Stimulated activated memory B cell treated with anti-CD40 and anti-IgM and Interleukin-4, amounts not matched to agents 10 μg/mL and 1 μg/mL and 100 μg/mL, for 72 hours (primary cell): ENCODE data around the gene ASH1L.
"Not testable (repeated sequence)": the region's sequence is repeated elsewhere in the genome, so short reads cannot be mapped to it uniquely, and the experiment has no call there.

Experiments
- ATAC-seq: fragments of 150-1000 bp; cut with Tn5 transposase; 2 replicates; pipeline ENCODE4 v1.10.0; 2021
- H3K27ac Mint-ChIP-seq: one replicate; pipeline ENCODE4 v1.8.0; 2022; ENCODE audit warnings: mild to moderate bottlenecking, mixed read lengths
- H3K27me3 Mint-ChIP-seq: one replicate; pipeline ENCODE4 v1.8.0; 2022; ENCODE audit warnings: mixed read lengths
- H3K36me3 Mint-ChIP-seq: one replicate; pipeline ENCODE4 v1.8.0; 2022; ENCODE audit warnings: mixed read lengths
- H3K4me1 Mint-ChIP-seq: one replicate; pipeline ENCODE4 v1.8.0; 2022; ENCODE audit warnings: mixed read lengths
- H3K4me3 Mint-ChIP-seq: one replicate; pipeline ENCODE4 v1.8.0; 2022; ENCODE audit warnings: mild to moderate bottlenecking, moderate library complexity, mixed read lengths
- H3K9me3 Mint-ChIP-seq: one replicate; pipeline ENCODE4 v1.8.0; 2022; ENCODE audit warnings: mixed read lengths

Gene ASH1L

DNA sequence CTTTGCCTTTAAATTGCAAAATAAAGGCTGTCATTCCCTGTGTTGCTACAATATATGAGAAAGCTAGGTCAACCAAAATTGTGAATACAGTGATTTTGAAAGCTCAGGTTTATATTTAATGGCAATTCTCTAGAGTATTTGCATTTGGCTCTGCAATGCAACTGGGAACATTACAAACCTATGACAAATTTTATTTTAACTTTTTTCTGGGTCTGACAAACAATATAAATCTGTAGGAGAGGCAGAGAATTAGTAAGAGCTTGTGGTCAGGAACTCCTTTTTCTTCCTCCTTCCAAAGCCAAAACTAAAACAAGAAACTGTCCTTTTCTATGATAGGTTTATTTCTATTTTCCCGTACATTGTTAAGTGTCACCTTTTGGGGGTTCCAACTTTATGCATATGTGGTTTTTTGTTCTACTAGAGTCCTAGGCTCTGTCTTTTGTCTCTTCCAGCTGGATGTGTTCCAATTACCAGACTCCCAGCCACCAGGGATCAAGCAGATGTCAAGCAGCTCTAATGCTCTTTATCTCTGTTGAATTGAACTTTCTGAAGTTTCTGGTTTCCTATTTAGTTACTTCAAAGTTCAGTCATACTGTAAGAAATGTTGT lies 106.9 kb downstream of the ASH1L start:
- Mint-ChIP-seq H3K27ac (no peak overlapping the region), H3K4me1 (no peaks in the 10 kb centered on the region), H3K36me3 (peaks cover 22% of the 10 kb centered on the region), H3K27me3 (no peaks in the 10 kb centered on the region), H3K4me3 (no peak overlapping the region), H3K9me3 (no peaks in the 10 kb centered on the region)
- no peak for ATAC-seq

DNA sequence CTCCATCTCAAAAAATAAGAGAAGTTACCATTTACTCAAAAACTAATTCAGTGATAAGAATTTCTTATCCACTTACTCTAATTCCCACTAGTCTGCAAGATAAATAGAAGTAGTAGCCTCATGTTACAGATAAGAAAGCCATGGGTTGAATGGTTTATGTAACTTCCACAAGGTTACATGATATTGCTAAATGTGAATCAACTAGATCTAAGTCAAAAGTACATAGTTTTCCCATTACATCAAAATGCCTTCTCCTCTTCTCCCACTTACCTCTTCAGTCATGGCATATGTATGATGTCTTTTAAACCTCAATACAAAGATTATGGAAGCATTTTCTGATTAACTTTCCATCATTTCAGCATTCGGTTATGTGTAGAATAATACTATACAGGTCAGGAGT lies 108.5 kb downstream of the ASH1L start:
- no peak for ATAC-seq
- Mint-ChIP-seq H3K27ac (no peak overlapping the region), H3K9me3 (no peaks in the 10 kb centered on the region), H3K4me1 (no peaks in the 10 kb centered on the region), H3K27me3 (no peaks in the 10 kb centered on the region), H3K36me3 (peaks cover 26% of the 10 kb centered on the region), H3K4me3 (no peak overlapping the region)

GRCh38 chr1:155453141-155453540 lies 109.5 kb downstream of the ASH1L start:
- no peak for ATAC-seq
- Mint-ChIP-seq H3K27ac (no peak overlapping the region), H3K27me3 (no peaks in the 10 kb centered on the region), H3K4me3 (no peak overlapping the region), H3K4me1 (no peaks in the 10 kb centered on the region), H3K9me3 (no peaks in the 10 kb centered on the region), H3K36me3 (peaks cover 34% of the 10 kb centered on the region)

DNA sequence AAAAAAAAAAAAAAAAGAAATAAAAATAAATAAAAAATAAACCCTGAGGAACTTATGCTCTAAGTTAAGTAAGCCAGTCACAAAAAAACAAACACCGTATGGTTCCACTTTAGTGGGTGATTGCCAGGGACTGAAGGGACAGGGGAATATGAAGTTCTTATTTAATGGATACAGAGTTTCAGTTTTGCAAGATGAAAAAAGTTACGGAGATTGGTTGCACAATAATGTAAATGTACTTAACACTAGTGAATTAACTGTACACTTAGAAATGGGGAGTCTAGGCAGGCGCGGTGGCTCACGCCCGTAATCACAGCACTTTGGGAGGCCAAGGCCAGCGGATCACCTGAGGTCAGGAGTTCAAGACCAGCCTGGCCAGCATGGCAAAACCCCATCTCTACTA lies 111.4 kb downstream of the ASH1L start:
- no peak overlapping the region for H3K27ac Mint-ChIP-seq
- H3K36me3 Mint-ChIP-seq, result peaks cover 33% of the 10 kb centered on the region
- no peak for ATAC-seq
- H3K9me3 Mint-ChIP-seq, result no peaks in the 10 kb centered on the region
- H3K4me1 Mint-ChIP-seq, result no peaks in the 10 kb centered on the region
- no peak overlapping the region for H3K4me3 Mint-ChIP-seq
- no peaks in the 10 kb centered on the region for H3K27me3 Mint-ChIP-seq

DNA sequence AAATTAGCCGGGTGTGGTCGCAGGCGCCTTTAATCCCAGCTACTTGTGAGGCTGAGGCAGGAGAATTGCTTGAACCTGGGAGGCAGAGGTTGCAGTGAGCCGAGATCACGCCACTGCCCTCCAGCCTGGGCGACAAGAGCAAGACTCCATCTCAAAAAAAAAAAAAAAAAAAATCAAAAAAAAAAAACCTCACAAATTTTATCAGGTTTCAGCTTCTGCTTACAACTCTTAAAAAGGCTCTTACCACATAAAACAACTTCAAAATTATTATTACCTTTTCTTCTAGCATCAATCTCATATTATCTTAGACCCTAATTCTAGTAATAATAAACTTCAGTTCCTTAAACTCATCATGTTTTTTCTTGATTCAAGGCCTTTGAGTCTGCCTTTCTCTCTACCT lies 120.2 kb downstream of the ASH1L start:
- H3K27ac Mint-ChIP-seq, result peak overlapping the region; percentile 30

GRCh38 chr1:155437405-155437804 lies 125.2 kb downstream of the ASH1L start:
- peaks cover 31% of the 10 kb centered on the region for H3K36me3 Mint-ChIP-seq
- H3K4me1 Mint-ChIP-seq, result peaks cover 7% of the 10 kb centered on the region
- ATAC-seq, result no peak
- no peaks in the 10 kb centered on the region for H3K27me3 Mint-ChIP-seq
- H3K27ac Mint-ChIP-seq, result no peak overlapping the region
- H3K4me3 Mint-ChIP-seq, result no peak overlapping the region
- no peaks in the 10 kb centered on the region for H3K9me3 Mint-ChIP-seq

More for the DNA sequence above, 120.2 kb downstream of the ASH1L start:
- not testable (repeated sequence) for H3K4me3 Mint-ChIP-seq, ATAC-seq, H3K9me3 Mint-ChIP-seq, H3K27me3 Mint-ChIP-seq, H3K4me1 Mint-ChIP-seq
- H3K36me3 Mint-ChIP-seq, result peaks cover 25% of the 10 kb centered on the region

GRCh38 chr1:155433831-155434389 lies 128.7 kb downstream of the ASH1L start:
- Mint-ChIP-seq H3K27ac (peak overlapping the region; percentile 43), H3K36me3 (peaks cover 37% of the 10 kb centered on the region)
- H3K4me3 Mint-ChIP-seq, H3K27me3 Mint-ChIP-seq, H3K4me1 Mint-ChIP-seq, H3K9me3 Mint-ChIP-seq: not testable (repeated sequence)
- ATAC-seq, result peak; percentile 67

GRCh38 chr1:155433128-155433830 lies 129.3 kb downstream of the ASH1L start:
- not testable (repeated sequence) for H3K4me3 Mint-ChIP-seq, H3K9me3 Mint-ChIP-seq, H3K27me3 Mint-ChIP-seq, ATAC-seq, H3K27ac Mint-ChIP-seq, H3K4me1 Mint-ChIP-seq
- H3K36me3 Mint-ChIP-seq, result peaks cover 31% of the 10 kb centered on the region

DNA sequence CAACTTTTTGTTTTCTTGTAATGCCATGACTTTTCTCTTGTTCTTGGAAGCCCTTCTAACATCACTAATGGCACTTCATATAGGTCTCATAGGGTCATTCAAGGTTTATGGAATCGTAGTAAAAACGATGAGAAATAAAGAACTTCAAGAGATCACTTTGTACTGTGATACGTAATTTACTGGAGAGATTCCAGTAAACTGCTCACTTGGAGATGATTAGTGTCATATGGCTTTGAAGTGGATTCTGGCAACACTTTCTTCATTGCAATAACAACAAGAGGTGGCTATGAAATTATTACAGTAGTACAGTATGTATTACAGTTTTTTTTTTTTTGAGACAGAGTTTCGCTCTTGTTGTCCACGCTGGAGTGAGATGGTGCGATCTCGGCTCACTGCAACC lies 138.5 kb downstream of the ASH1L start:
- Mint-ChIP-seq H3K4me1 (no peaks in the 10 kb centered on the region), H3K9me3 (no peaks in the 10 kb centered on the region), H3K27me3 (no peaks in the 10 kb centered on the region), H3K36me3 (no peaks in the 10 kb centered on the region), H3K4me3 (no peak overlapping the region), H3K27ac (no peak overlapping the region)
- ATAC-seq, result no peak

DNA sequence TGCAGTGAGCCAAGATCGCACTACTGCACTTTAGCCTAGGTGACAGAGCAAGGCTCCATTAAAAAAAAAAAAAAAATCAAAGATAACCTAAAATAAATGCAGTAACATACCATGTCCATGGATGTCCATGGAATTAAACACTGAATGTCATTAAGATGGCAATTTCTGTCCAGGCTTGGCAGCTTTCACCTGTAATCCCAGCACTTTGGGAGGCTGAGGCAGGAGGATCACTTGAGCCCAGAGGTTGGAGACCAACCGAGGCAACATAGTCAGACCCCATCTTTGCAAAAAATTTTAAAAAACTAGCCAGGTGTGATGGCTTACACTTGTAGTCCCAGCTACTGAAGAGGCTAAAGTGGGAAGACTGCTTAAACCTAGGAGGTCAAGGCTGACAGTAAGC lies 141.8 kb downstream of the ASH1L start:
- Mint-ChIP-seq H3K27ac (no peak overlapping the region), H3K27me3 (no peaks in the 10 kb centered on the region), H3K4me3 (no peak overlapping the region), H3K9me3 (no peaks in the 10 kb centered on the region), H3K4me1 (peaks cover 4% of the 10 kb centered on the region), H3K36me3 (peaks cover 13% of the 10 kb centered on the region)
- ATAC-seq, result no peak

DNA sequence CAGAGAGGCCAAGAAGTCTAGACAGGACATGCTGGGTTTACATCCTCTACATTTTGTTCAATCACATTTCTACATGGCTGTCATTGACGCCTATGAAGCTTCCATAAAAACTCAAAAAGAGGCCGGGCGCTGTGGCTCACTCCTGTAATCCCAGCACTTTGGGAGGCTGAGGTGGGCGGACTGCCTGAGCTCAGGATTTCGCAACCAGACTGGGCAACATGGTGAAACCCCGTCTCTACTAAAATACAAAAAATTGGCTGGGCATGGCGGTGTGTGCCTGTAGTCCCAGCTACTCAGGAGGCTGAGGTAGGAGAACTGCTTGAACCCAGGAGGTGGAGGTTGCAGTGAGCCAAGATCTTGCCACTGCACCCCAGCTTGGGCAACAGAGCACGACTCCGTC lies 150.8 kb downstream of the ASH1L start:
- not testable (repeated sequence) for H3K4me3 Mint-ChIP-seq, H3K27ac Mint-ChIP-seq, ATAC-seq, H3K9me3 Mint-ChIP-seq, H3K27me3 Mint-ChIP-seq, H3K4me1 Mint-ChIP-seq
- H3K36me3 Mint-ChIP-seq, result peaks cover 40% of the 10 kb centered on the region

DNA sequence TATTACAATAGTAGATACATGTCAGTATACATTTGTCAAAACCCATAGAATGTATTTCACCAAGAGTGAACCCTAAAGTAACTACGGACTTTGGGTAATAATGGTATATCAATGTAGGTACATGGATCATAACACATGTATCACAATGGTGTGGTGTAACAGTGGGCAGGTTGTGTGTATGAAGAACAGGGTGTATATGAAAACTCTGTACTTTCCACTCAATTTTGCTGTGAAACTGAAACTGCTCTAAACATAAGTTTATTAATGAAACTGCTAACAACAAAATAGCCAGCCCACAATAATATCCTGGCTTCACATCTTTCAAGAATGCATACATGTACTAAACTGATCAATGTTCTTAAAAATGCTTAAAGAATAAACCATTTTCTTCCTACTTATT lies 151.7 kb downstream of the ASH1L start:
- H3K27ac Mint-ChIP-seq, result no peak overlapping the region
- ATAC-seq, result no peak
- H3K4me1 Mint-ChIP-seq, result peaks cover 5% of the 10 kb centered on the region
- peaks cover 46% of the 10 kb centered on the region for H3K36me3 Mint-ChIP-seq
- H3K4me3 Mint-ChIP-seq, result no peak overlapping the region
- H3K9me3 Mint-ChIP-seq, result no peaks in the 10 kb centered on the region
- no peaks in the 10 kb centered on the region for H3K27me3 Mint-ChIP-seq

DNA sequence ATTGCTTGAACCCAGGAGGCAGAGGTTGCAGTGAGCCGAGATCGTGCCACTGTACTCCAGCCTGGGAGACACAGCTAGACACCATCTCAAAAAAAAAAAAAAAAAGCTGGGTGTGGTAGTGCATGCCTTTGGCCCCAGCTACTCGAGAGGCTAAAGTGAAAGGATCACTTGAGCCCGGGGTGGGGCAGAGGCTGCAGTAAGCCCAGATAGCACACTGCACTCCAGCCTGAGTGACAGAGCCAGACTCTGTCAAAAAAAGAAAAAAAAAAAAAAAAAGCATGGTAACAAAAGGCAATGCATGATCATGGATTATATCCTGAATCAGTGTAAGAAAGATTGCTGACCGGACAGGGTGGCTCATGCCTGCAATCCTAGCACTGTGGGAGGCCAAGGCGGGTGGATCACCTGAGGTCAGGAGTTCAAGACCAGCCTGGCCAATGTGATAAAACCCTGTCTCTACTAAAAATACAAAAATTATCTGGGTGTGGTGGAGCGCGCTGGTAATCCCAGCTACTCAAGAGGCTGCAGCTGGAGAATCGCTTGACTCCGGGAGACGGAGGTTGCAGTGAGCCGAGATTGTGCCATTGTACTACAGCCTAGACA lies 165.6 kb downstream of the ASH1L start:
- Mint-ChIP-seq H3K27ac (no peak overlapping the region), H3K4me1 (no peaks in the 10 kb centered on the region), H3K36me3 (peaks cover 44% of the 10 kb centered on the region), H3K9me3 (no peaks in the 10 kb centered on the region), H3K27me3 (no peaks in the 10 kb centered on the region), H3K4me3 (no peak overlapping the region)
- ATAC-seq, result no peak

DNA sequence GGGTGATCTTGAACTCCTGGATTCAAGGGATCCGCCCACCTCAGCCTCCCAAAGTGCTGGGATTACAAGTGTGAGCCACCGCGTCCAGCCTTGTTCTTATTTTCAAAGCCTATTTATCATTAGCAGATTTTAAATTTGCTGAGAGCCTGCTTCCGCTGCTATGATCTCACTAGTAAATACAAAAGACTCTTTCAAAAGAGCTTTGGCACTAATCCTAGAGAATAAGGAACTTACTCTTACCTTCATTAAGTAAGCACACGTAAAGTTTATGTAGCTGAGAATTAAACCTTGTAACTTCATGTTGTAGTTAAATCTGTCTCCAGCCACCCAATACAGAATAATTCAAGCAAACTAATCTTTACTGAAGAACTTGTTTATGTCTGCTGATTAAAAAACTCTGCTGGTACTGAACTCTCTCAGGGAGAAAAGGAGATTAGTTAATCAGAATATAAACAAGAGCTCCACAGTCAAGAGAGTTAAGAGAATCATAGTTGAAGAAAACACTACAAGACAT lies 169.6 kb downstream of the ASH1L start:
- ATAC-seq, result no peak
- Mint-ChIP-seq H3K9me3 (no peaks in the 10 kb centered on the region), H3K4me1 (no peaks in the 10 kb centered on the region), H3K27me3 (no peaks in the 10 kb centered on the region), H3K4me3 (no peak overlapping the region), H3K36me3 (peaks cover 45% of the 10 kb centered on the region), H3K27ac (no peak overlapping the region)

DNA sequence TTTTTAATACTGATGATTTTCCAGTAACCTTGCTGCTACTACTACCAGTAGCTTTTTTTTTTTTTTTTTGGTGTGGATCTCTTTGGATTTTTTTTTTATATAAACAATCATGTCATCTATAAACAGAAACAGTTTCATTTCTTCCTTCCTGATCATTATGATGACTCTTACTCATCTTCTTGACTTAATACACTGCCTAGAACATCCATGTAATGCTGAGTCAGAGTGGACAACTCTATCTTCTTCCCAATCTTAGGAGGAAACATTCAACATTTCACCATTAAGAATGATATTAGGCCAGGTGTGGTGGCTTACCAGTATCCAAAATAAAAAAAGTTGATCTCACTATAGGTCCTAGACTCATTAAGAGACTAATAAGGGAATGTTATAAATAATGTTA lies 172.8 kb downstream of the ASH1L start:
- Mint-ChIP-seq H3K36me3 (peaks cover 50% of the 10 kb centered on the region), H3K27ac (no peak overlapping the region), H3K4me3 (no peak overlapping the region), H3K9me3 (peaks cover 2% of the 10 kb centered on the region), H3K4me1 (no peaks in the 10 kb centered on the region), H3K27me3 (no peaks in the 10 kb centered on the region)
- no peak for ATAC-seq

- ATAC-seq, H3K9me3 Mint-ChIP-seq, H3K27me3 Mint-ChIP-seq, H3K4me3 Mint-ChIP-seq, H3K4me1 Mint-ChIP-seq, H3K27ac Mint-ChIP-seq: not testable (repeated sequence)
- peaks cover 58% of the 10 kb centered on the region for H3K36me3 Mint-ChIP-seq
These were observed 176.8 kb downstream of the ASH1L start for GRCh38 chr1:155385836-155386235.
